HG03558 (cell line): Measurements from ENCODE around the gene THSD4.

ENCODE experiments used
- ATAC-seq: cut with Tn5 transposase; IDR thresholded peaks from one replicate; pipeline ENCODE4 v1.9.1; 2021; ENCODE audit warnings: moderate number of reproducible peaks; ENCODE audit not compliant: unreplicated experiment; ENCODE audit errors: extremely low read depth

THSD4 gene

GRCh38 chr15:71096676-71097075, 18.6 kb upstream of the THSD4 start:
- ATAC-seq, result no peak

GRCh38 chr15:71097890-71098289, 17.4 kb upstream of the THSD4 start:
- ATAC-seq, result no peak

DNA sequence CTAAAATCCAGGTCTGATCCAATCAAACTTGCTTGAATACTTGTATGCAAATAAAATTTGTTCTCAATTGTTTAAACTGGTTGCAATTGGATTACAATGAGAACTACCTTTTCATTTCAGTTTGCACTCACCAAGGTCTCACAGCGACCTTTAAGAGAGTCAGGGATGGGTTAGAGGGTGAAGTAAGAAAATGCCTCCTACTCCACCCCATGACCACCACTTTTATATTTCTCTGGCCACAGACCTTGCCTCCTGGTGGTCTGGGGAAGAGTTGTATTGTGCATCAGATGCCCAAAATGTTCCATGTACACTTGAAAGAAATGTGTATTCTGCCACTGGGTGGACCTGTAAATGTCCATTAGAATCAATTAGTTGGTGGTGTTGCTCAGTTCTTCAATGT, 16.4 kb upstream of the THSD4 start:
- no peak for ATAC-seq

DNA sequence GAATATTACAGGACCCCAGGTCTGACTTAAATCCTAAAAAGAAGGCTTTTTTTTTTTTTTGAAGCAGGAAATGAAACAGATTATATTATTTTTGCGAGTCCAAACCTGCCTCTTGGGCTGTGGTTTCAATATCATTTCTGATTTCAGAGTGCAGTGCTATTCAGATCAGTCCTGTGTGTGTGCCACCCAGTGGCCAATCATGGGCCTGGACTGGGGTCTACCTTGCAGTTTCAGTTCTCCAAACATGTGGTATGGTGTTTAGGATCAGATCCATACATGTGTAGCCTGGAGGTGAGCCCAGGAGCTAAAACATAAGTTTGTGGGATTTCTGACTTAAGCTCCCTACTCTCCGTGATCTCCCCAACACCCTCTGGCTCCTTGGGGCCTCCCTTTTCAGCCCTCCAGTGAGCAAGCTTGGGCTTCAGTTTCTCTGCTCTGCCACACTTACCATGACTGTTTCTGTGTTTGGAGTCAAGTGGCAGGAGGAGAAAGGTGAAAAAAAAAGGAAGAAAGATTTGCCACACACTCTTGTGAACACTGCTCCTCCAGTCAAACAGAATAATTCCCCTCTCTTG, 12.1 kb upstream of the THSD4 start:
- ATAC-seq, result no peak

DNA sequence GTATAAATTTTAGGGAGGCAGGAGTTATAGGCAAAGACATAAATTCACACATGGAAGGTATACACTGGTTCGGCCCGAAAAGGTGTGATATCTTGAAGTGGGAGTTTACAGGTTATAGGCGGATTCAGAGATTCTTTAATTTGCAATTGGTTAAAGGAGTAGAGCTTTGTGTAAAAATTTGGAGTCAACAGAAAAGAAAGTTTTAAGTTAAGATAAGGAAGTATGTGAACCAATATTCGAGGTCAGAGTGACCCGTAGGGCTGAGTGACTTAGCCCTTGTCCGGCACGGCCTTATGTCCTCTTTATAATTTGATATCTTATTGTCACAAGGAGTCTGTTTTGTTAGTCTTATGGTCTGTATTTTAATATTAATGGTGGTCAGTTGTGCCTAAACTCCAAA, 10.6 kb upstream of the THSD4 start:
- no peak for ATAC-seq

GRCh38 chr15:71105444-71105843, 9.8 kb upstream of the THSD4 start:
- no peak for ATAC-seq

GRCh38 chr15:71106802-71107500, 8.3 kb upstream of the THSD4 start:
- ATAC-seq, result no peak

GRCh38 chr15:71107501-71107815, 7.8 kb upstream of the THSD4 start:
- no peak for ATAC-seq

GRCh38 chr15:71109130-71109529, 6.1 kb upstream of the THSD4 start:
- no peak for ATAC-seq

- no peak for ATAC-seq
Observed at GRCh38 chr15:71109905-71110304, 5.4 kb upstream of the THSD4 start.

GRCh38 chr15:71110405-71111180, 4.7 kb upstream of the THSD4 start:
- ATAC-seq, result no peak

DNA sequence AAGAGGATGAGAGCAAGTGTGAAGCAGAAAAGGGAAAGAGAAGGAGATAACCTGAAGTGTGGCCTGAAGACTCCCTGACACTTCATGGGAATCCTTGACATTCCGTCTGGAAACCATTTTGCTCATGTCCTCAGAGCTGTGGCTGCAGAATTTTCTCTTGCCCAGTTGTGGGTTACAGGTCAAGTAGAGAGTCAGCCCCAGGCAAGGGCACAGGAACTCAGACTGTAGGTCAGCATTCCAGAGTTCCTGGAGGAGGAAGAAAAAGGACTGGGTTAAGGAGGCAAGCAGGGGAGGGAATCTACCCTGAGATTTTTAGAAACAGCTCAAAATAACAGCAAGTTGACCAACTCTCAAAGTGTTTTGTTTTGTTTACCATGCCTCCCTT, 4.1 kb upstream of the THSD4 start:
- no peak for ATAC-seq

GRCh38 chr15:71111950-71112349, 3.3 kb upstream of the THSD4 start:
- no peak for ATAC-seq

DNA sequence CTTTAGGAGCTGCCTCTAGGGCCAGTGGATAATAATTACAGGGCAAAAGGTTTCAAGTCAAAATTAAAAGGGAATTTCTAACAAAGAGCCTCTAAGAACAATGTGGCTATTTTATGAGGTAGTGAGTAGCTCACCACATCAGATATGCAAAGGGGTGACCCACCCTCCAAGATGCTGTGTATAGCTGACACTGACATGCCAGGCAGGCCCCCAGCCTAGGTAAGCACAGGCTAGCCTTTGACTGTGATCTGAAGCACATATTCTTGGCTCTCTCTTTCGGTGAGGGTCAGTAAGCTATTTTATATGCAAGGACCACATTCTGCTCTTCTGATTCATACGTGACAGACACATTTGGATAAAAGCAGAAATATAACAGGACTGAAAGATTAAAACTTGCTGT, 2.8 kb upstream of the THSD4 start:
- no peak for ATAC-seq

DNA sequence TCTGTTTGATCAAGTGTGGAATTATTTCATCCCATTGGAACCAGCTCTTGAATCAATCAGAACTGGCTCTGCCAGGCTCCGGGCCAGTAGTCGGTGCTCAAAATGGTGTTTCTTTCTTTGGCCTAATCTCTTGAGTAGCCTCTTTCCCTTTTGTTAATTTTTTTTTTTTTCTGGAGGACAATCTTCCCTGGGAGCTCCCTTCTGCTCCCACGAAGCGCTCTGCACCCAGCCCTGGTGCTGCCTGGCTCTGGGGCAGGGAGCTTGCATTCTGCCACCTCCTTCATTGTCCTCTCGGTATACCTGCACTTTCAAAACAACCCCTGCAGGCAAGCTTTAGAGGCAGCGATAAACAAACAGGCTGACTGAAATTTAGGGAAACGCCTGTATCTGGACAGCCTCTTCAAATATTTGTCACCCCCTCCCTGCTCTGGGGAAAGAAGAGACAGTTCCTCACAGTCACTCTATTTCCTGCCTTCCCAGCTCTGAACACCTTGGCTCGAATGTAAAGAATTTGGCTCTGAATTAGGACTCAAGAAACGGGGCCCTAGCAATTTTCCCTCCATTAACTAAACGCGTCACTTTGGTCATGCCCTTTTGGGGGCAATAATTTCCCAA, 1.1 kb upstream of the THSD4 start:
- no peak for ATAC-seq

DNA sequence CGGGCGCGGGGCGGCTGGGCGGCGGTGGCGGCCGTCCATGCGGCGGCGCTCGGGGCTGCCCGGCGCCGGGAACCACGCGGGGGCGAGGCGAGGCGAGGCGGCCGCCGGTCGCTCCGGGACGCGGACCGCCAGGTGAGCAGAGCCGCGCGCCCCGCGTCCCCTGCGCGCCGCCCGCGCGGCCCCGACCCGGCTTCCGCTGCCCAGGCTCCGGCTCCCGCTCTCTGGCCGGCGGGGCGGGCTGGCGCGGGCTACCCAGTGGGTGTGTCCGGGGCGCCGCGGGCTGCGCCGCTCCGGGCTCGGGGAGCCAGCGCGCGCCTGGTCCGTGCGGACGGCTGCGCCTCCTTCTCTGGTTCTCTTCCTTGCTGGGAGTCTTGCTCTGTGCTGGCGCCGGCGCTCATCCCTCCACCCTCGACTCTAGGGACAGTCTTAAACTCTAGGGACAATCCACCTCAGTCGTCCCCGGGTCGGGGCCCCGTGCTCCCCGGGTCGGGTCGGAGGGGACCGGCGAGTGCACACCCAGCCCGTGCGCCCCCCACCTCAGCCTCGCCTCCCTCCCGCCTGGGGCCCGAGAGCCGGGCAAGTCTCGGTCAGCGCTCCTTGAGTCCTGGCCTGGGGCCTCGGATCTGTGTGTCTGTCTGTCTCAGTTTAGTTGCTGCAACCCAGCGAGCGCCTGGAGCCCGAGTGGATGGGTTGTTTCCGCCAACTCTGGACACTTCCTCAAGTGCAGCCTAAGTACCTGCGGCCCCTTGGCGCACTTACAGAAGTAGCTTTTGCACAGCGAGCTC, 488 bp downstream of the THSD4 start:
- ATAC-seq, result no peak

- no peak for ATAC-seq
Observed at GRCh38 chr15:71116366-71116765, 1.1 kb downstream of the THSD4 start.

GRCh38 chr15:71116942-71117341, 1.7 kb downstream of the THSD4 start:
- no peak for ATAC-seq

GRCh38 chr15:71117714-71118305, 2.5 kb downstream of the THSD4 start:
- no peak for ATAC-seq

GRCh38 chr15:71118345-71118744, 3.1 kb downstream of the THSD4 start:
- ATAC-seq, result no peak
